Stimulated activated naive CD8-positive, alpha-beta T cell treated with anti-CD3 and anti-CD28 coated beads, Interleukin-15, Interleukin-2, amounts not matched to agents 100 U/mL and 50 U/mL, for 24 hours (primary cell): ENCODE data around the gene ZNF550.
A peak's percentile ranks its signal among the peaks of the same experiment; 100 is the strongest.

Source experiments
- ATAC-seq: fragments of 150-1000 bp; cut with Tn5 transposase; one replicate; pipeline ENCODE4 v1.10.0; 2021
- DNase-seq: peaks from one replicate; pipeline ENCODE4 v3.0.0; 2021

Gene ZNF550

DNA sequence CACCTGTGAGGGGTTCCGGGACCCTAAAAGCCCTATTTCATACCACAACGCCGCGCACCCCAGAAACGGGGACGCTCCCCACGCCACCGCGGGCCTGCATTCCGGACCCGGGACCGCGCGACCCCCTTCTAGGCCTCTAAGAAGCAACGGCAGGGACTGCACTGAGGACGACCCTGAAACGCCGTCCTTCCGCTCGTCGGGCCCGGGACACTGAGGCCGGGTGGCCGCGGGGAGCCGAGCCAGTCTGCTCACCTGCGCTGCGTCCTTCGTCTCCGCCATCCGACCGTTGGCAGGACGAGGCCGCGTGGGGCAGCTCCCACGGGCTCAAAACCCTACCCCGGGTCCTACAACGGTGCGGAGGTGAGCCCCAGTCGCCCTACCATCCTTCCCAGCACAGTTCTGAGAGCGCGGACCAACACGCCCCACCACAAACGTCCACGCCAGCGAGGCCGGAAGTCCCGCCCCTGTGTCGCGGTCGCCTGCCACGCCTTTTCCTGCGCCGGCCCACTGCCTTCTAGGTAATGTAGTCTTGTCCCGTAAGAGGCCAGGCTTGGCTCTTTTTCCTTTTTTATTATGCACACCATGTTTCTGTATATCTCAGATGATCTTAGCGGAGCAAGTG is at the start of gene ZNF550:
Gene ZNF550 (minus strand): TSS at position 460 of the 622 bp plus-strand sequence. CDS start 181 bp downstream, at position 279.
- DNase-seq = peak; percentile 89
- ATAC-seq = peak; percentile 99

DNA sequence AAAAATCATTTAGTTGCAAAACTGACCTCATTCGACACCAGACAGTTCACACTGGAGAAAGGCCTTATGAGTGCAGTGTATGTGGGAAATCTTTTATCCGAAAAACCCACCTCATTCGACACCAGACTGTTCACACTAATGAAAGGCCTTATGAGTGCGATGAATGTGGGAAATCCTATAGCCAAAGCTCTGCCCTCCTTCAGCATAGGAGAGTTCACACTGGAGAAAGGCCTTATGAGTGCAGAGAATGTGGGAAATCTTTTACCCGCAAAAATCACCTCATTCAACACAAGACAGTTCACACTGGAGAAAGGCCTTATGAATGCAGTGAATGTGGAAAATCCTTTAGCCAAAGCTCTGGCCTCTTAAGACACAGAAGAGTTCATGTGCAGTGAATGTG is 47.3 kb upstream of the ZNF550 start:
- DNase-seq (no peak), ATAC-seq (no peak)

DNA sequence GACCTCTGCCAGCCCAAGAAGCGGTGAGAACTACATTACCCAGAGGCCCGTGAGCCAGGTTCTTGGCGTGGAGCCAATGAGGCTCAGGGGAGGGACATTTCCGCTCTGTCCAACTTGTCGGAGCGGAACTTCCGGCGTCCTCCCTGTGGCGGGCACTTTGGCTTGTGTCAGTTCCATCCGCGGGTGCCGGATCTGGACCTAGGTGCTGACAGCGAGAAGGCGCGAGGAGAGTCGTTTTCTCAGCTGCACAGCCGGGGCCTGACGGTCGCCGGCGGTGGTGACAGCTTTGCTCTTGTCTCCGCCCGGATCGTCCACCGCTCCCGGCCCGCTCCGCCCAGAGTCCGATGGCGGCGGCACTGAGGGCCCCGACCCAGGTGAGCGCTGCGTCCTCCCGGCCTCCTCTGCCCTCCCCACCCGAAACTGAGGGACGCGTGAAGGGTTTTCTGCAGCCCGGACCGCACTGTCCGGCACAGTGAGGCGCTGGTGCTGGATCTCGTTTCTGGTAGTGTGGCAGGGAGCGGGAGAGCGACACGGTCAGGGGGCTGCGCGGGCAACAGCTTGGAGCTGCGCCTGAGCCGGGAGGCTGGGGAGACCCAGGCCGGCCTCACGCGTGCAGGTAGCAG is 40.2 kb upstream of the ZNF550 start, which contains the start of gene ZNF530:
Gene ZNF530 (plus strand): TSS at position 125 of the 623 bp plus-strand sequence. CDS start 4,461 bp downstream, outside the sequence.
- ATAC-seq (peak; percentile 99), DNase-seq (peak; percentile 90)

DNA sequence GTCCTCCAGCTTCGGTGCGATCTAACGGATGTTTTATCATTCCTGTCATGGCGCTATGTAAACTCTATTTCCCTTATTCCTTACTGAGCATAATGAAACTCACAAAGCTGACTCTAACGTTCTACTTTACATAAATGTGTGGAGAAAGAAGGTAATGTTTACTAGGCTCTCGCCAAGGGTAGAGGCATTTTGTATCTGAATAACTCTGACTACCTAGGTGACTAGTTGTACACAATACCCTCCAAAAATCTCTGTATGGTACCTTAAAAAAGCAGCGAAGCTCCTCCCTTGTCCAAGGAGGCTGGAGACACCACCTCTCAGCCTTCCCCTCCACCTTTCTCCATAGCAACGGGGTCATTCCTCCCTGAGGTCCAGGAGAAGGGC is 39.7 kb upstream of the ZNF550 start:
- ATAC-seq = peak; percentile 8

DNA sequence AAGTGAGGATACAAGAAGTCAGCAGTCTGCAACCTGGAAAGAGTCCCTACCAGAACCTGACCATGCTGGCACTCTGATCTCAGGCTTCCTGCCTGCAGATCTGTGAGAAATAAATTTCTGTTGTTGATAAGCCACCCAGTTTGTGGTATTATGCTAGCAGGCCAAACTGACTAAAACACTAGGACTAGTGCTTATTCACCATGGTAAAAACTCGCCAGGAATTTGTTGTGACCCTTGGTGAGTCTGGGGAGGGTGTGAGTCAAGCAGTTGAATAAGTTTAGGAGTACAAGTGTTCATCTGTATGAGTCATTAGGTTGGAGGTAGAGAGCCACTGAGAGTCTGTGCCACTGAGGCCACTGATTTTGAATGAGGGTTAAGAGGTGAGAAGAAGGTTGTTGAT is 27.9 kb upstream of the ZNF550 start:
- DNase-seq (no peak), ATAC-seq (no peak)

More for the DNA sequence above, 39.7 kb upstream of the ZNF550 start:
- no peak for DNase-seq

DNA sequence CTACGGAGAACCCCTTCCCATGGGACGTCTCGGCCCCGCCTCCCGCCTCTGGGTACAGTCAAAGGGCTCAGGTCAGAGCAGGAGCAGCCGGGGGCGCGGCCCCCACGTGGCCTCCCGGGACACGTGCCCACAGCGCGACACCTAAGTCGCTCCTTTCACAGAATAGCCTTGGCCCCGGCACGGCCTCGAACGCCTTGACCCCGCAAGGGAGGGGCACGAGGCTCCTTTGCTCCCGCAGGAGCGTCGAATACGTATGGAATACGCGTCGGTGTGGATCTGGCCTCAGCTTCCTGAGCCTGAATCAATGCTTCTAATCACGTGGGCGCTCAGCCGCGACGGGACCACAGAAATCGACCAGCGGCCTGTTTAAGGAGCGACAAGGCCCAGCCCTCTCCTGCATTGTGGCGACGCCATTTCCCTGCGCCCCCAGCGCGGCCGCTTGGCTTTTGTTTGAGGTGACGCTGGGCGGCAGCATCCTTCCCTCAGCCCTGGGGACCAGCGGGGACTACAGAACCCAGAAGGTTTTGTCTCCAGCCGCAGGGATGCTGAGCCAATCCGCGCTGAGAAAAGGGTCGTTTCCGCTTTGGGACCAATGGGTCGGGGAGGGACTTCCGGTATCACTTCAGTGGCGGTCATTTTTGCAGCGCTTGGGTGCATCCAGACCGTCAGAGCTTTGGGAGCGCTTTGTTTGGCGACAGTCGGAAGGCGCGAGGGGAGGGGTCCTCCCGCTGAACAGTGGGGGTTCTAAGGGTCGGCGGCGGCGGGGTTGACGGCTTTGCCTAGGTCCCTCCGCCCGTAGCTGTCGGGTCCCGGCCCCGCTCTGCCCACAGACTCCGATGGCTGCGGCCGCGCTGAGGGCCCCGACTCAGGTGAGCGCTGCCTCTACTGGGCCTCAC is 24.1 kb upstream of the ZNF550 start, which contains the start of gene ZIK1:
Gene ZIK1 (plus strand): TSS at position 625 of the 896 bp plus-strand sequence. CDS start 212 bp downstream, at position 837.
- ATAC-seq = peak; percentile 89
- peak; percentile 84 for DNase-seq

DNA sequence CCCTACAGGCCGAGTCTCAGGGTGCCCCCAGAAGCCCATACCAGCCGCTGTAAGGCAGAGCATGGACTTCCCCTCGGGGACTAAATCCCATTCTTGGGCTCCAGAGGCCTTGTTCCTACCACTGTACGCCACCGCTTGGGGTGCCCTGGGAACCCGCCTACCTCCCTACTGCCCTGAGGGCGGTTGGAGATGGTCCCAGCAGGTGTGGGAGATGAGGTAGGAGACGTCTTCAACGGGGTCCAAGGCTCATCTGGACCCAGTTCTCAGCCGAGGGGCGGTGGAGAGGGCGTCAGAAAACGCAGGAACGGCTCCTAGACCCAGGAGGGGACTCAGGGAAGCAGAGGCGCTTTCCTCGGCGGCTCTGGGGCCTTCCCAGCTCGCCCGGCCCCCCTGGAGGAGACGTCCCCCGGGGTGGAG is 23.4 kb upstream of the ZNF550 start:
- ATAC-seq (no peak), DNase-seq (no peak)

DNA sequence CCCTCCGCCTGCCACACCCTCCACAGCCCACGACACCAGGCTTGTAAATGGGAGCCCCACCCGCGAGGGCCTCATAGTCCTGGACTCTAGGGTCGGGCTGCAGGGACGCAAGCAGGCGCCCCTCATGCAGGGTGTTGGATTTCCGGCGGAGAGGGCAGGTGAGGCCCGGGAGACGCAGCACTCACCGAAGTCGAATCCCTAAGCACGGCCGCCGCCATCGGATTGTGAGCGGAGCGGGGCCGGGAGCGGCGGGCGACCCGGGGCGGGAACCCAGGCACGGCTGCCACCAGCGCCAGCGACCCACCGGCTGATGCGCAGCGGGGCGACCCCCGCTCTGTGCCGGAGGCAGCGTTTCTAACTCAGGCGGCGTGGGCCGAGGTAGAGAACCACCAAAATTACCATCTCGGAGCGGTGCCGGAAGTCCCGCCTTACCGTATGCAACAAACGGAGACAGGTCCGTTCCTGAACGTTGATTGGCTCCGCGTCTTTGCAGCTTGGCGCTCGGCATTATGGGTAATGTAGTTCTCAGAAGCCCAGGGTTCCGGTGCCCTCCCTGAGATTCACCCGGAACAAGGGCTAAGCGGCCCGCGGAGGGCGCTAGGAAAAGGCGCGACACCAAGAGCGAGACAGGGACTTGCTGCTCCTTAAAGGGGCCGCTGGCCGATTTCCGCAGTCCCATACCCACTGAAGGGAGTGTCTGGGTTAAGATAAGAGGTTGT is 19.0 kb upstream of the ZNF550 start, which contains the start of gene ZNF416:
Gene ZNF416 (minus strand): TSS at position 425 of the 719 bp plus-strand sequence. CDS start 207 bp downstream, at position 218.
- peak; percentile 98 for ATAC-seq
- DNase-seq = peak; percentile 92

DNA sequence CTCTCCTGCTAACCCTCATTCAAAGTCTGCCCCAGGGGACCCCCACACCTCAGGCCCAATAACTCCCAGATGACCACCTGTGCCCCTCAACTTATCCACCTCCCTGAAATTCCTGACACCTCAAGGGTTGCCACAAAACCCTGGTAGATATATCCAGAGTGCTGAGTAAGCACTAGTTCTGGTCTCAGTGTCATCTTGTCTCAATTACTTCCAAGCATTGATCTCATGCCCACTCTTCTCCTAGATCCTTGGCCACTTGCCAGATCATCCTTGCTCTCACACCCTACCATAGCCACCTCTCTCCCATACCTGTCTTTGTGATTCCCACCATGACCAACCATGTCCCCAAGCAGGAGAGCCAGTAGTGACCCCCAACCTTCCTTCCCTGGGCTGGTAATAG is 17.0 kb upstream of the ZNF550 start:
- DNase-seq (no peak), ATAC-seq (no peak)

DNA sequence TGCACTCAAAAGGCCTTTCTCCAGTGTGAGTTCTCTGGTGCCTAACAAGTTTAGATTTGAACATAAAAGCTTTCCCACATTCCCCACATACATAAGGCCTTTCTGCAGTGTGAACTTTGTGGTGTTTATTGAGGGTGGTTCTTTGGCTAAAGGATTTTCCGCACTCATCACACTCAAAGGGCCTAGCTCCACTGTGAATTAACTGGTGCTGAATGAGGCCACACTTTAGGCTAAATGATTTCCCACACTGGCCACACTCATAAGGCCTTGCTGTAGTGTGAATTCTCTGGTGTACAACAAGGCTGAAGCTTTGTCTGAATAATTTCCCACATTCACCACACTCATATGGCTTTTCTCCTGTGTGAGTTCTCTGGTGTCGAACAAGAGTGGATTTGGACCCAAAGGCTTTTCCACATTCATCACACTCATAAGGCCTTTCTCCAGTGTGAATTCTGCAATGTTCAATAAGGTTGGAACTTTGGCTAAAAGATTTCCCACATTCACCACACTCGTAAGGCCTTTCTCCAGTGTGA is 12.8 kb upstream of the ZNF550 start:
- ATAC-seq (no peak), DNase-seq (no peak)

DNA sequence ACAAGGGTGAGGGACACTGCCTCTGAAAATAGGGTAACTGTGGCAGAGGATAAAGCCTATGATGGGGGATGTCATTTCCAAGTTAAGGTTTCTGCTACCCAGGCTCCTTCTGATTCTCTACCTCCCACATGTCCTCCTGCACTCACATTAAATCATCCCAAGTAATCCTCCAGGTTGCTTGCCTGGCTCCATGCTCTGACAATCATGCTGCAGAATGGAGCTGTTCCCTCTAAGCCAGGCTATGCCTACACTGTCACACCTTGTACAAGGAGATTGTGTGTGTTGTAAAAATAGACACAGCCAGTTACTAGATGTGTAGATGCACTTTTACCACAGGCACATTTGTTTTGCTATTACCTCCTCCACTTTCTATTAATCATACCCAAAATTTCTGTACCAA is 11.0 kb upstream of the ZNF550 start:
- ATAC-seq = no peak

DNA sequence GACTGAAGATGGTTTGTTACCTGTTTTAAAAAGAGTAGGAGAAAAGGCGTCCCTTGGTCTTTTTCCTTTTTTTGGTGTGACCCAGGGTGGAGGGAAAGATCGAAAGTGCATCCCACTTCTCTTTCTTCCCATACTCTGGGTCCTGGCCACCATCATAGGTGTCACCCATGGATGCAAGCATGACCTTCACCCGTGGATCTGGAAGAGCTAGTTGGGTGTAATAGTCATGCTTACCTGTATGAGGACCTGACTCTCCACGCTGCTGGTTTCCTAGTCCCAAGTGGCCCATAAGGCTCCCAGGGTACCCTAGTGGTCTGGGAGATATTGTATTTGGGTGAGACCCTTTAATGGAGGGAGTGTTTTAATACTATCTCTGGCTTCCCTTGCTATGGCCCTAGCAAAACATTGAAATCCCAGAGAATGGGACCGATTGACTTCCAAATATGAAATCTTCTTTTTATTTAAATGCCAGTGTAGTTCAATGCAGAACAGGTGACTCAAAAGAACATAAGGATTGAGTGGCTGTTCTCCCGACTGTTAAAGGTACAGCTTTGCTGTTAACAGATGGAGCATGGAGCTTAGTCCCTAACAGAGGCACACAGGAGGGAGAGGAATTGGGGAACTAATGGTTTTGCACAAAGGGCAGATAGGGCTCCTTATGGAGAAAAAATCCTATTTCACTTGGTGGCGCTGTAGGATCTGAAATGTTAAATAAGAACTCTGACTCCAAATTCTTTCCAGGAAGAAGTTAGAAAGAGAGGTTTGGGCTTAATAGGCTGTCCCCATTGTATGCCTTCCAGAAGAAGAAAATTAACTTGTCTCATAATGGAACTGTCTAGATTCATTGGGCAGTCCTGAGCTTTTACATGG is 7.0 kb upstream of the ZNF550 start:
- ATAC-seq = no peak
- no peak for DNase-seq

More for the DNA sequence above, 11.0 kb upstream of the ZNF550 start:
- no peak for DNase-seq

DNA sequence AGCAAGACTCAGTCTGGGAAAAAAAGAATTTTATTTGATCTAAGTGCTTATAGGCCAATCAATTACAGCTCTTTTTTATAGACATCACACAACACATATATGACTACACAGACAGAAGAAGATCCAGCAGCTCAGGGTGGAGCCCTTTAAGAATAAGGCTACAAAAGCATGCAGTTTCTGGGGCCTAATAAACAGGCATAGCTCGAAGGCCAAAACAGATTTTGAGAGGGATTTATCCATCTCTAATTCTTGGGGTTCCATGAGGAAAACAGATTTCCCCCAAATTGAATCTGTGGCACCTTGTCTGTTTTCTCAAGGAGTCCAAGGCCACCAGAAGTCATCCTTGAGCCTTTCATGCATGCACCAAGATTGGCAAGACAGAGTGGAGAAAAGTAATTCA is 3.9 kb upstream of the ZNF550 start:
- DNase-seq (no peak), ATAC-seq (no peak)

DNA sequence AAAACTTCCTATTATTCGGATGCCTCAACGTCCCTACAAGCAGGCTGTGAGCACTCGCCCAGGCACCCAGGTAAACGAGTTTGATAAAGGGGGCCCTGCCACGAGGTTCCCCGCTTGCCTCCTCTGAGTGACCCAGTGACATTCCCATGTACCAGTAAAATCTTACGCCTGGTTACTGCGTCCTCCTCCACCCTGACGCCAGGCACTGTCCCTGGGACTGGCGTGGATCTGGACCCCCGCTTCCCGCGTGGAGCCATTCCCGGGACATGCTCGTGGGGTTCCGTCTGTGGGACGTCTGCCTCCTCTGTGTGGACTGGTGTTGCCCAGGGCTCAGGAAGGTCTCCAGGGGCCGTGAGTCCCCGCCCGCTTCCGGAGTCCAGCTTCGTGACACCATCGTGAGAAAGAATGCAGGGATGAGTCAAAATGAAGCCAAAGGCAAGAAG is 407 bp upstream of the ZNF550 start:
- DNase-seq = no peak
- no peak for ATAC-seq

DNA sequence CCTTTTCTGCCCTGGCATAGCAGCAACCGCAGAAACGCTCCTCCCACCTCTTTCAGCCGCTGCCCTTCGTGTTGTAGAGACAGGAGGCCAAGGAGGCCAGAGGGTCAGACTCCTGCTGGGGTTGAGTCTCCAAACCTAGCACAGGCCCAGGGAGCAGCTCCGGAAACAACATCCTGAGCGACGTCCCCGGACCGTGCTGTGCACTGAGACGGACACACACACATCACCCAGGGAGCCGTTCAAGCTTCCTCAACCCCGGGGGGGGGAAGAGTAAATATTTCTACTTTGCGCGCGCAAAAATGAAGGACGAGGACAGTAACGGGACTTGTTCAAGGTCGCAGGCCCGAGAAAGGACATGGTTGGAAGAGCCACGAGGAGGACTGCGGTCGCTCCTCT is 657 bp downstream of the ZNF550 start:
- peak; percentile 54 for ATAC-seq
- peak; percentile 24 for DNase-seq

DNA sequence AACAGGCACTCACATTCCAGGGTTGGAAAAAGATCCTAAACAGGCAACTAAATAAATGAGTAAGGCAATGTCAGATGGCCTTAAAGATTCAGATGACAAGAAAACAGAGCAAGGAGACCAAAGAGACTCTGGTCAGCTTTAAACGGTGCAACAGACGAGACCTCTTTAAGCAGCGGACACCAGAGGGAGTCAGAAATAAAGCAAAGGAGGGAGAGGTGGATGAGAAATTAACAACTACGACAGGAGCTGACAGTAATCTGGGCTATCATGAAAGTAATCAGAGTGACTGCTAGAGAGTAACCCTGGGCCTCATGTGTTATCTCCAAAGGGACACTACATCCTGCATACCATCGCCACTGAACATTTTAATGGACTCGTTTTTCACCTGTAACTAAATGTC is 1.1 kb downstream of the ZNF550 start:
- no peak for DNase-seq
- ATAC-seq = no peak

DNA sequence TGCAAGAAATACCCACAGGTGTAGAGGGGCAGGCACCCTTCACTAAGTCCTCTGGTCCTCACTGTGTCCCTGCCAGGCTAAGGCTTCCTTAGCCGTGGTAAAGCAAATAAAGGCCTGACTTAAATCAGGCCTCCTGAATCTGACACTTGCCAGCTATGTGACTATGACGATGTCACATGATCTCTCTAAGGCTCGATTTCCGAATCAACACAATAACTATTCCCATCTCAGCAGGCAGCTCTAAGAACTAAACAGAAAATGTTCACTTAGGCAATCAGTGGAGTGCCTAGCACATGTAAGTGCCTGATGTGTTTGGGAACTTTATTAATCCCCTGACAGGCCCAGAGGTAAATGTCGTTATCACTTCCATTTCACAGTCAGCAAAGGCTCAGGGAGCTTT is 2.0 kb downstream of the ZNF550 start:
- DNase-seq = no peak
- ATAC-seq = no peak

DNA sequence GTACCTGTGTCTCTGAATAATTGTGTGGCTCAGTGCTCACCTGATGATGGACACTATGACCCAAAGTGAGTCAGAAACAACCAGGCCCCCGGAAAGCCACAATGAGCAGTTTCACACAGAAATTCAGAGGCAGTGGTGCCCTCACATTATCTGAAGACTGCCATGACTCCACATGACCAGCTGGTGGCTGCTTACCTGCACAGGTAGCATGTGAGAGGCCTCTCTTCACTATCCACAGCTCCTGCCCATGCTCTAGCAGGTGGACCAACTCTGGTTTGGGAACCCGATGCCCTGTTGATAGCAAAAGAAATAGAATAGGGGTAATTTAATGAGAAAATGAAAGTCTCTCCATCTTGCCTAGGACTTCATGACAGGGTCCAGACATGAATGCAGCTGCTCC is 7.2 kb downstream of the ZNF550 start:
- ATAC-seq (no peak), DNase-seq (no peak)

DNA sequence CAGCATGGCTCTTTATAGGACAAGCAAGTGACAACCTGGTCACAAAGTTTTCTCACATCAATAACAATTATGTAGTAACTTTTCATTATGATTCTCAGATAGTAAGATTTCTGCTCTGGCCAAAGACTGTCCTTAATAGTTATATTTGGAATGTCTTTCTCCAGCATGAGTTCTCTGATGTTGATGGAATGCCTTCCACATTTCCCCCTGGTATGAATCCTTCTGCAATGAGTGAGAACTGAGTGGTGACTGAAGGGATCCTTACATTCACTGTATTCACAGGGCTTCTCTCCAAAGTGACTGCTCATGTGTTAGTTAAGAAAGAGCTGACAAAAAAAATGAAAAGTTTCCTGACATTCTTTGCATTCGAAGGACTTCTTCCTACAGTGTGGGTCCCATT is 13.2 kb downstream of the ZNF550 start:
- ATAC-seq = no peak

DNA sequence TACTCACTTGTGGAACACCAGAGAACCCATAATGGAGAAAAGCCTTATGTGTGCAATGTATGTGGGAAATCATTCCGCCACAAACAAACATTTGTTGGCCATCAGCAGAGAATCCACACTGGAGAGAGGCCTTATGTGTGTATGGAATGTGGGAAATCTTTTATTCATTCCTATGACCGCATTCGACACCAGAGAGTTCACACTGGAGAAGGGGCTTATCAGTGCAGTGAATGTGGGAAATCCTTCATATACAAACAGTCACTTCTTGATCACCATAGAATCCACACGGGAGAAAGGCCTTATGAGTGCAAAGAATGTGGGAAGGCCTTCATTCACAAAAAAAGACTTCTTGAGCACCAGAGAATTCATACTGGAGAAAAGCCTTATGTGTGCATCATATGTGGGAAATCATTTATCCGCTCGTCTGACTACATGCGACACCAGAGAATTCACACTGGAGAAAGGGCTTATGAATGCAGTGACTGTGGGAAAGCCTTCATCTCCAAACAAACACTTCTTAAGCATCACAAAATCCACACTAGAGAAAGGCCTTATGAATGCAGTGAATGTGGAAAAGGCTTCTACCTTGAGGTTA is 21.6 kb downstream of the ZNF550 start:
- DNase-seq = no peak
- no peak for ATAC-seq

More for the DNA sequence above, 13.2 kb downstream of the ZNF550 start:
- no peak for DNase-seq
